CD8-positive, alpha-beta memory T cell (primary cell): Measurements from ENCODE around the gene RGMA. TPM values are rescaled to one million over a fixed set of nuclear protein-coding genes. Genes with fewer than 3 reads are reported as not detected.
A peak's percentile ranks its signal among the peaks of the same experiment; 100 is the strongest.

Experiments used
- CTCF ChIA-PET: fragments of 350-600 bp; sonication (Branson Sonifier 250); formaldehyde crosslinking; loops from one replicate; lab custom pipeline; 2021; ENCODE audit warnings: antibody characterized with exemption; lab: Charles Lee
- POLR2A ChIA-PET: fragments of 350-600 bp; sonication (Branson Sonifier 250); formaldehyde crosslinking; loops from one replicate; lab custom pipeline; 2021; ENCODE audit warnings: antibody characterized with exemption; lab: Charles Lee
- DNase-seq, 5 donors: peaks; one replicate each; pipeline versions ENCODE4 v3.0.0 to v3.0.0-alpha.2; 2020 to 2022; ENCODE audit warnings: mixed read lengths in 1 of 5
- H3K27ac ChIP-seq: one replicate; pipeline ENCODE4 v1.7.0; 2013; ENCODE audit warnings: low read depth, mild to moderate bottlenecking, low read length, moderate library complexity
- H3K27me3 ChIP-seq: 2 replicates; pipeline ENCODE4 v1.7.0; 2013; ENCODE audit warnings: low read length, mild to moderate bottlenecking; ENCODE audit not compliant: insufficient read depth, poor library complexity, severe bottlenecking
- H3K36me3 ChIP-seq: 2 replicates; pipeline ENCODE4 v1.7.0; 2013; ENCODE audit warnings: mild to moderate bottlenecking, low read length, moderate library complexity; ENCODE audit not compliant: insufficient read depth
- H3K4me1 ChIP-seq: 2 replicates; pipeline ENCODE4 v1.7.0; 2013; ENCODE audit warnings: mild to moderate bottlenecking, low read length, moderate library complexity; ENCODE audit not compliant: insufficient read depth
- H3K4me3 ChIP-seq: 2 replicates; pipeline ENCODE4 v1.7.0; 2013; ENCODE audit warnings: mild to moderate bottlenecking, low read length
- H3K9me3 ChIP-seq: 2 replicates; pipeline ENCODE4 v1.7.0; 2013; ENCODE audit warnings: mild to moderate bottlenecking, low read length
- H3K27ac Mint-ChIP-seq, 8 donors: one replicate each; pipeline ENCODE4 v1.8.0; 2020 to 2021; ENCODE audit warnings: mixed read lengths in 8 of 8, mild to moderate bottlenecking in 6 of 8, inconsistent platforms in 3 of 8, moderate library complexity in 3 of 8
- H3K27me3 Mint-ChIP-seq, 2 donors: one replicate each; pipeline ENCODE4 v1.8.0; 2020 to 2021; ENCODE audit warnings: mixed read lengths in 2 of 2, mild to moderate bottlenecking in 1 of 2, moderate library complexity in 1 of 2
- H3K36me3 Mint-ChIP-seq, 3 donors: one replicate each; pipeline ENCODE4 v1.8.0; 2020 to 2021; ENCODE audit warnings: mixed read lengths in 3 of 3, inconsistent platforms in 1 of 3, mild to moderate bottlenecking in 1 of 3
- H3K4me1 Mint-ChIP-seq, 3 donors: one replicate each; pipeline ENCODE4 v1.8.0; 2020 to 2021; ENCODE audit warnings: mixed read lengths in 3 of 3, inconsistent platforms in 1 of 3, mild to moderate bottlenecking in 1 of 3
- H3K4me3 Mint-ChIP-seq, 7 donors: one replicate each; pipeline ENCODE4 v1.8.0; 2020 to 2021; ENCODE audit warnings: mixed read lengths in 7 of 7, mild to moderate bottlenecking in 6 of 7, moderate library complexity in 4 of 7, inconsistent platforms in 2 of 7
- H3K9me3 Mint-ChIP-seq, 5 donors: one replicate each; pipeline ENCODE4 v1.8.0; 2020 to 2022; ENCODE audit warnings: mixed read lengths in 5 of 5, mild to moderate bottlenecking in 3 of 5, moderate library complexity in 2 of 5, inconsistent platforms in 1 of 5
- polyA plus RNA-seq: library from polyadenylated mRNA; unstranded; fragments of 300-500 nt; fragmentation: Illumina TruSeq; gene quantifications from one replicate; pipeline ENCODE4 v1.2.3, GENCODE V29; 2021
- total RNA-seq, 2 experiments: library from RNA; stranded (reverse); gene quantifications; one replicate each; pipeline ENCODE4 v1.2.3, GENCODE V29; 2021

RGMA gene
- total and polyA plus RNA-seq, 3 experiments from 2014 or later: 0.20 TPM; not detected in 1

GRCh38 chr15:93044301-93045190 lies 44.5 kb downstream of the RGMA start:
- H3K9me3 ChIP-seq: no peaks in the 10 kb centered on the region
- peaks cover 0 to 4% (median 2%) of the 10 kb centered on the region in 5 donors for H3K9me3 Mint-ChIP-seq
- DNase-seq: peak in 1 of 5 donors; percentile 47
- ChIA-PET POLR2A (no interaction called here), CTCF (interaction anchor here (1.4 to 4.6 kb wide), 2 partner anchors 9 to 15 kb away, joined by 6 to 21 read pairs; no protein-coding TSS in a partner anchor)
- no peak overlapping the region for H3K4me3 ChIP-seq
- H3K36me3 Mint-ChIP-seq: peaks cover 0 to 12% (median 3%) of the 10 kb centered on the region in 3 donors
- H3K36me3 ChIP-seq: no peaks in the 10 kb centered on the region
- H3K27ac ChIP-seq: no peak overlapping the region
- peaks cover 31 to 37% (median 33%) of the 10 kb centered on the region in 3 donors for H3K4me1 Mint-ChIP-seq
- H3K27ac Mint-ChIP-seq: peak overlapping the region in 1 of 8 donors; percentile 97
- H3K27me3 Mint-ChIP-seq: peaks cover 6% of the 10 kb centered on the region in 2 donors
- H3K4me1 ChIP-seq: peaks cover 20% of the 10 kb centered on the region
- H3K27me3 ChIP-seq: no peaks in the 10 kb centered on the region
- no peak overlapping the region for H3K4me3 Mint-ChIP-seq

GRCh38 chr15:93043621-93044300 lies 45.2 kb downstream of the RGMA start:
- Mint-ChIP-seq H3K27ac (no peak overlapping the region), H3K9me3 (peaks cover 0 to 4% (median 2%) of the 10 kb centered on the region in 5 donors), H3K4me1 (peaks cover 23 to 29% (median 25%) of the 10 kb centered on the region in 3 donors), H3K27me3 (peaks cover 2 to 6% of the 10 kb centered on the region in 2 donors), H3K4me3 (no peak overlapping the region), H3K36me3 (peaks cover 0 to 12% (median 3%) of the 10 kb centered on the region in 3 donors)
- peaks cover 20% of the 10 kb centered on the region for H3K4me1 ChIP-seq
- ChIA-PET POLR2A (interaction anchor here (0.6 kb wide), 1 partner anchor 63 kb away, joined by 20 read pairs; no protein-coding TSS in a partner anchor), CTCF (interaction anchor here (1.4 to 4.6 kb wide), 3 partner anchors 8 to 14 kb away, joined by 6 to 21 read pairs (median 6); no protein-coding TSS in a partner anchor)
- no peak overlapping the region for H3K27ac ChIP-seq
- H3K27me3 ChIP-seq: no peaks in the 10 kb centered on the region
- DNase-seq: peak in 1 of 5 donors; percentile 36
- no peaks in the 10 kb centered on the region for H3K9me3 ChIP-seq
- no peak overlapping the region for H3K4me3 ChIP-seq
- no peaks in the 10 kb centered on the region for H3K36me3 ChIP-seq

DNA sequence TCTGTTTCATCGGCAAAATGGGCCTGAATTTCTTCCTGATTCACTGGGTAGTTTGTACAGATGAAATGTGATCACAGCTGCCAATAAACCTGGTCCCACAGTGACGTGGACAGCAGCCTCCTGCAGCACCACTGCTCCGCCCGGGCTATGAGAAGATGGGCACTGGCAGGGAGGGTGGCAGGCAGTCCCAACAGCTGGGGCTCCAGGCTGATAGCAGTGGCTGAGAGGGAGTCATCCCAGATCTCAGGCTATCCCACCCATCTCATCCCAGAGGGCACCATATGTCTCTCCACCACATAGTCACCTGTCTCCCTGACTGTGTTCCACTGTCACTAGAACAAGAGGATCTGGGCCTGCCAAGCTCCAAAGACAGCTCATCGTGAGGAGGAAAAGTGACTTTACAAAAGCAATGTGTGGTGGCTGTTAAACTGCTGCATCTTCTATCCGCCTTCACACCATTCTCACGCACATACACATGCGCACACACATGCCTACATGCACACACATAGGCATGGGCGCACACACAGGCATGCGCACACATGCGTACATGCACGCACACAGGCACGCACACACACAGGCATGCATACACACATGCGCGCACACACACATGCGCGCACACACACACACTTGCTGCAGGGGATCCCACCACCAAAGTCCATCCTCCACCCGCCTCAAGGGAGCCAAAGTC lies 46.2 kb downstream of the RGMA start:
- no peaks in the 10 kb centered on the region for H3K27me3 ChIP-seq
- ChIA-PET CTCF (interaction anchor here (1.5 kb wide), 1 partner anchor 13 kb away, joined by 6 read pairs; no protein-coding TSS in a partner anchor), POLR2A (no interaction called here)
- no peak overlapping the region for H3K4me3 ChIP-seq
- no peak overlapping the region for H3K27ac ChIP-seq
- H3K27me3 Mint-ChIP-seq: peaks cover 0 to 6% of the 10 kb centered on the region in 2 donors
- peaks cover 17 to 20% (median 19%) of the 10 kb centered on the region in 3 donors for H3K4me1 Mint-ChIP-seq
- peaks cover 13% of the 10 kb centered on the region for H3K4me1 ChIP-seq
- H3K9me3 Mint-ChIP-seq: peaks cover 0 to 4% (median 2%) of the 10 kb centered on the region in 5 donors
- DNase-seq: peak in 1 of 5 donors; percentile 8
- H3K27ac Mint-ChIP-seq: peak overlapping the region in 3 of 8 donors; percentile 16 to 49 (median 32)
- H3K36me3 Mint-ChIP-seq: peaks cover 0 to 12% (median 3%) of the 10 kb centered on the region in 3 donors
- no peaks in the 10 kb centered on the region for H3K9me3 ChIP-seq
- peak overlapping the region in 1 of 7 donors; percentile 48 for H3K4me3 Mint-ChIP-seq
- no peaks in the 10 kb centered on the region for H3K36me3 ChIP-seq

- Mint-ChIP-seq H3K27me3 (peaks cover 0 to 6% of the 10 kb centered on the region in 2 donors), H3K4me1 (peaks cover 12 to 14% (median 14%) of the 10 kb centered on the region in 3 donors), H3K27ac (peak overlapping the region in 1 of 8 donors; percentile 32), H3K9me3 (peaks cover 0 to 4% (median 2%) of the 10 kb centered on the region in 5 donors), H3K4me3 (no peak overlapping the region), H3K36me3 (peaks cover 0 to 12% (median 3%) of the 10 kb centered on the region in 3 donors)
- H3K36me3 ChIP-seq: no peaks in the 10 kb centered on the region
- CTCF ChIA-PET: interaction anchor here (1.5 kb wide), 1 partner anchor 12 kb away, joined by 6 read pairs; no protein-coding TSS in a partner anchor
- H3K9me3 ChIP-seq: no peaks in the 10 kb centered on the region
- no peak for DNase-seq
- no peaks in the 10 kb centered on the region for H3K27me3 ChIP-seq
- H3K4me1 ChIP-seq: peaks cover 6% of the 10 kb centered on the region
- POLR2A ChIA-PET: no interaction called here
- H3K4me3 ChIP-seq: no peak overlapping the region
- H3K27ac ChIP-seq: no peak overlapping the region
These were observed 46.8 kb downstream of the RGMA start for GRCh38 chr15:93042211-93042610.

DNA sequence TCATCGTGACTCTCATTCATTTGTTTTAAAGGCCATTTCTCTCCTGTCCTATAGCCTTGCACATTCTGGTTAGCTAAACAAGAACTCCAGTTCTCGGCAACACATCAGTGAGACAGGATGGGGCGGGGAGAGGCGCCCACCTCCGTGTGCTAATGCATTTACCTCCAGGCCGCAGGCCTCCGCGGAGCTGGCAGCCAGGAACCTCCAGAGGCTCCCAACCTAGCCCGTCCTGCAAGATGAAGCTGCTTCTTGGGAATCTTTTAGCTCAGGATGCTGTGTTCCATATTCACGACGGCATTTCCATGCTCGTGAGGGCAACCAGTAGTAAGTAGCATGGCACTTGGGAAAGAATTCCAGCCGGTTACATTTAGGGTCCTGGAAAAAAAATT lies 47.9 kb downstream of the RGMA start:
- CTCF ChIA-PET: interaction anchor here (1.1 kb wide), 1 partner anchor 17 kb away, joined by 3 read pairs; no protein-coding TSS in a partner anchor

DNA sequence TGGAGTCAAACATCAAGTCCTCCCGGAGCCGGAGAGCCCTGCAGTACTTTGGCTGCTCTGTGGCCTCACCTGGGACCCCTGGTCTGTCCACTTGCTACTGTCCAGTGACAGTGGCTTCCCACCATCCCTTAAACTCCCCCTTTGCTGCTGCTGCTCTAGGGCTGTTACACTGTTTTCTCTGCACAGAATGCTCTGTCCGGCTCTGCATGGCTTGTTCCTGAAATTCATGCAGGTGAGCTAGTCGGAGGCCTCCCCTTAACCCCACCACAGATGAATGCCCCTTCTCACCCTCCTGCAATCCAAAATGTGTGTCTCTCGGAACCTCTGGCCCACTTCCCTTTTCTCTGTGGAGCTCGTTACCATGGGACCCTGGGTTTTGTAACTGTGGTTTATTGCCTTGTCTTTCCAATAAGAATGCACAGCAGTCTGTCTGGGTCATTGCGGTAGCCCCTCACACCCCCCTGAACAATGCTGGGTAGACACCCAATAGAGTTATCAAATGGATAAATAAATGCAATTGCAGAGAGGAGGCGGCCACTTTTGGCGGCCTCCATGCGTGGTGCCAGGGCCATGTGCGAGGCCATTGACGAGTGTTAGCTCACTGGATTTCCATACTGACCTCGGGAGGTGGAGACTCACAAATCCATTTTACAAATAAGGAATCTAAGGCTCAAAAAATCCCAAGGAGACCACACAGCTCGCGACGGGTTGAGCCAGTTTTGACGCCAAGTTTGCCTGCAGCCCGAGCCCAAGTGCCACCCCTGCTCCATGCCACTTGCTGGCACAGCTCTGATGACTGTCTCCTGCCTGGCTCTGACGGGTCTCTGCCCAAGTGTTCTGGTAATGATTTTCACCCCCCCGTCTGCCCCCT lies 48.5 kb downstream of the RGMA start:
- H3K27me3 ChIP-seq: no peaks in the 10 kb centered on the region
- peak in 1 of 5 donors; percentile 21 for DNase-seq
- Mint-ChIP-seq H3K36me3 (peaks cover 0 to under 1% (median 0%) of the 10 kb centered on the region in 3 donors), H3K4me3 (no peak overlapping the region), H3K4me1 (peaks cover 5 to 6% (median 6%) of the 10 kb centered on the region in 3 donors), H3K9me3 (no peaks in the 10 kb centered on the region), H3K27me3 (peaks cover 0 to 9% of the 10 kb centered on the region in 2 donors), H3K27ac (peak overlapping the region in 2 of 8 donors; percentile 23 to 47)
- H3K27ac ChIP-seq: no peak overlapping the region
- ChIA-PET POLR2A (no interaction called here), CTCF (interaction anchor here (1.1 to 1.3 kb wide), 2 partner anchors 9 to 17 kb away, joined by 3 read pairs; no protein-coding TSS in a partner anchor)
- no peaks in the 10 kb centered on the region for H3K9me3 ChIP-seq
- no peaks in the 10 kb centered on the region for H3K36me3 ChIP-seq
- no peak overlapping the region for H3K4me3 ChIP-seq
- peaks cover 10% of the 10 kb centered on the region for H3K4me1 ChIP-seq

More for the DNA sequence above, 47.9 kb downstream of the RGMA start:
- Histone ChIP-seq H3K4me1 (peaks cover 3% of the 10 kb centered on the region), H3K27me3 (no peaks in the 10 kb centered on the region), H3K36me3 (no peaks in the 10 kb centered on the region), H3K4me3 (no peak overlapping the region), H3K27ac (no peak overlapping the region), H3K9me3 (no peaks in the 10 kb centered on the region)
- POLR2A ChIA-PET: no interaction called here
- Mint-ChIP-seq H3K4me1 (peaks cover 3 to 5% (median 4%) of the 10 kb centered on the region in 3 donors), H3K36me3 (peaks cover 0 to 7% (median 3%) of the 10 kb centered on the region in 3 donors), H3K9me3 (peaks cover 0 to 4% (median 2%) of the 10 kb centered on the region in 5 donors), H3K27ac (peak overlapping the region in 1 of 8 donors; percentile 23), H3K27me3 (peaks cover 0 to 6% of the 10 kb centered on the region in 2 donors), H3K4me3 (no peak overlapping the region)
- DNase-seq: peak in 1 of 5 donors; percentile 30
